Retinal pigment epithelial cell (primary cell): ENCODE data around the gene ZDHHC19.
"Not testable (repeated sequence)": the region's sequence is repeated elsewhere in the genome, so short reads cannot be mapped to it uniquely, and the experiment has no call there.

Experiments used
- DNase-seq: peaks from one replicate; pipeline ENCODE4 v3.0.0-alpha.2; 2010; ENCODE audit warnings: low read depth
- H3K4me3 ChIP-seq: 2 replicates; pipeline ENCODE4 v1.5.1; 2011; ENCODE audit warnings: mild to moderate bottlenecking, low read length, control low read depth, moderate library complexity
- TF ChIP-seq, protein P1 (sequence below): conservative IDR thresholded peaks from 2 replicates; pipeline ENCODE4 v1.5.1; 2011; ENCODE audit warnings: low read depth, low read length, control low read depth, inconsistent platforms

Gene ZDHHC19

DNA sequence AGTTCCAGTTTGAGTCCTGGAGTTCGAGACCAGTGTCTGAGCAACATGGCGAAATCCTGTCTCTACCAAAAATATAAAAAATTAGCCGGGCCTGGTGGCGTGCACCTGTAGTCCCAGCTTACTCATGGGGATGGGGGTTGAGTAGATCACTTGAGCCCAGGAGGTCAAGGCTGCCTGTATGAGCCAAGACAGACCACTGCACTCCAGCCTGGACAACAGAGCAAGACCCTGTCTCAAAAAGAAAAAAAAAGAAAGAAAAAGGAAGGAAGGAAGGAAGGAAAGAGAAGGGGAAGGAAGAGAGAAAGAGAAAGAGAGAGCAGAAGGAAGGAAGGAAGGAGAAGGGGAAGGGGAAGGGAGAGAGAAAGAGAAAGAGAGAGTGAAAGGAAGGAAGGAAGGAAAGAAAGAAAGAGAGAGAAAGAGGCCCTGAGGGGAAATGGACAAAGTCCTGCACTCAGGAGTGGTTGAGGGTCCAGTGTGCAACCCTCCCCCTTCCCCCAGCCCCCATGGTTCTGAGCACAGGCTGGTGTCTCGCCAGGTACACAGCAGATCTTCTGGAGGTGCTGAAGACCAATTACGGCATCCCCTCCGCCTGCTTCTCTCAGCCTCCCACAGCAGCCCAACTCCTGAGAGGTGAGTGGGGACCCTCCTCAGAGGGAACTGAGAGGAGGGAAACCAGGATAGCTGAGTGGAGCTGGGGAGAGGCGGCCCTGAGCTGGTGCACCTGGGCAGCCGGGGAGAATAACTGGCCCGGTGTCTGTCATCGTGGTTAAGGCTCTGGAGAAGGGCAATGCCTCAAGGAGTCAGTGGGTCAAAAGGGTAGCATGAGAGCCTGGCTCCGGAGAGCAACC, 6.3 kb upstream of the ZDHHC19 start:
- no peak for DNase-seq
- no peak overlapping the region for H3K4me3 ChIP-seq
- TF ChIP-seq, protein P1, sequence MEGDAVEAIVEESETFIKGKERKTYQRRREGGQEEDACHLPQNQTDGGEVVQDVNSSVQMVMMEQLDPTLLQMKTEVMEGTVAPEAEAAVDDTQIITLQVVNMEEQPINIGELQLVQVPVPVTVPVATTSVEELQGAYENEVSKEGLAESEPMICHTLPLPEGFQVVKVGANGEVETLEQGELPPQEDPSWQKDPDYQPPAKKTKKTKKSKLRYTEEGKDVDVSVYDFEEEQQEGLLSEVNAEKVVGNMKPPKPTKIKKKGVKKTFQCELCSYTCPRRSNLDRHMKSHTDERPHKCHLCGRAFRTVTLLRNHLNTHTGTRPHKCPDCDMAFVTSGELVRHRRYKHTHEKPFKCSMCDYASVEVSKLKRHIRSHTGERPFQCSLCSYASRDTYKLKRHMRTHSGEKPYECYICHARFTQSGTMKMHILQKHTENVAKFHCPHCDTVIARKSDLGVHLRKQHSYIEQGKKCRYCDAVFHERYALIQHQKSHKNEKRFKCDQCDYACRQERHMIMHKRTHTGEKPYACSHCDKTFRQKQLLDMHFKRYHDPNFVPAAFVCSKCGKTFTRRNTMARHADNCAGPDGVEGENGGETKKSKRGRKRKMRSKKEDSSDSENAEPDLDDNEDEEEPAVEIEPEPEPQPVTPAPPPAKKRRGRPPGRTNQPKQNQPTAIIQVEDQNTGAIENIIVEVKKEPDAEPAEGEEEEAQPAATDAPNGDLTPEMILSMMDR, result no peak

DNA sequence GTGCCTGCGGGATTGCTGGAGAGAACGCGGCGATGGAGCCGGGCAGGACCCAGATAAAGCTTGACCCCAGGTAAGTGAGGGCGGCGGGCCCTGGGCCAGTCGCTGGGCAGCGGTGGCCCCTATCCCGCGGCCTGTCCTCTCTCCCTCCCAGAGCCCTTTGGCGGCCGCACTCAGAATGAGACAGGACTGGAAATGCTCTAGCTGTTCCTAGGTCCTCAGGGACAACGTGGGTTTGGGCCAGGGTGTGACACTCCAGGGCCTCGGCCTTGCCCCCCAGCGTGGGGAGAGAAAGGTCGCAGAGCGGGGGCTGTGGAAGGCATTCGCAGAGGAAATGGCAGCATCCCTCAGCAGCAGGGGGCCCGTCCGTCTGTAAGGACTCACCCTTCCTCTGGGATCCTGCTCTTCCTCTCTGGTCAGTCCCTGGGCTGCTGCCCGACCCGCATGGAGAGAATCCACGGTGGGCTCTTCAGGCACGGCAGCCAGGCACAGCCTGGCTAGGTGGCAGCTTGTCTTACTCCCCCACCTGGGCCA, 5.5 kb upstream of the ZDHHC19 start:
- TF ChIP-seq, protein P1, result no peak
- no peak overlapping the region for H3K4me3 ChIP-seq
- DNase-seq, result no peak

DNA sequence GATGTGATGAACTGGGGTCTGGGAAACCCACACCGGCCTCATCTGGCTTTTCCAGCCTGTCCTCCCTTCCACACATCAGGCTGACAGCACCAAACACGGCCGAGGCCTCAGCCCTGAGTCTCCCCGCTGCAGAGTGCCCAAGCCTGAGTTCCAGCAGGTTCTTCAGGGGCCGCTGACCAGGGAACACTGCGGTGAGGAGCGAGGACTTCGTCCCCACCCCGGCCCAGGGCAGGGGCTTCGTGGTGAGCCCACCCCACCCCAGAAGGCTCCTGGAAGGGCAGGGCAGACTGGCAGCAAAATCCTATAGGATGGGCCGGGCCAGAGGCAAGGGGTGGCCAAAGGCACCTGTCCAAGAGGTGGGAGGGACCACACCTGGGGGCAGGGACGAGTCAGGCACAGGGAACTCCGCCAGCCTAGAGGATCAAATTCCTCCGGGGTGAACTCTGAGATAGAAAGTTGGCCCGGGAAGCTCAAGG, 4.9 kb upstream of the ZDHHC19 start, which contains the start of gene SLC51A:
Gene SLC51A, plus strand, starts transcription at position 446 of the 476 bp plus-strand sequence. CDS start 179 bp downstream, outside the sequence.
- no peak for DNase-seq
- H3K4me3 ChIP-seq, result no peak within 1 kb of the TSS
- TF ChIP-seq, protein P1, result no peak

DNA sequence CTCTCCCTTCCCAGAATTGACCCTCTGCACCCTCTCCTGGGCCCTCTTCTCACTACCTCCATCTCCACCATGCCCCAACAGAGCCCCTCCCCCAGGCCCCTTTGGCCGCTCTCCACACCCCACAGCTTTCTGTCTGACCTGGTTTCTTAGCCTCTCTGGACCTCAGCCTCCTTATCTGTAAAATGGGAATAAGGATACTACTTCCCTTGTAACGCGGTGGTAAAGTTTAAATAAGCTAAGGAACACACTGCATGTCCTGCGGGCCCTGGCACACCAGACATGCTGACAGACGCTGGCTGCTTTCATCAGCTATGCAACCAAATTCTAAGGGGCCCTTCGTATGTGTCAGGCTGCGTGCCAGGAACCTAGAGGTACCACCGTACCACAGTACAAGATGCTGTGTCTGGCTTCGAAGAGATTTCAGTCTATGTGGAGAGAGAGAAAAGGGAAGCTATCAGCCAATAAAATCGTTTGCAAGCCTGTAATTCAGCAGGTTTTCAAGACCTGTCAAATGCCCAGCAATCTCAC, 4.4 kb upstream of the ZDHHC19 start:
- TF ChIP-seq, protein P1, result no peak
- no peak overlapping the region for H3K4me3 ChIP-seq
- no peak for DNase-seq

DNA sequence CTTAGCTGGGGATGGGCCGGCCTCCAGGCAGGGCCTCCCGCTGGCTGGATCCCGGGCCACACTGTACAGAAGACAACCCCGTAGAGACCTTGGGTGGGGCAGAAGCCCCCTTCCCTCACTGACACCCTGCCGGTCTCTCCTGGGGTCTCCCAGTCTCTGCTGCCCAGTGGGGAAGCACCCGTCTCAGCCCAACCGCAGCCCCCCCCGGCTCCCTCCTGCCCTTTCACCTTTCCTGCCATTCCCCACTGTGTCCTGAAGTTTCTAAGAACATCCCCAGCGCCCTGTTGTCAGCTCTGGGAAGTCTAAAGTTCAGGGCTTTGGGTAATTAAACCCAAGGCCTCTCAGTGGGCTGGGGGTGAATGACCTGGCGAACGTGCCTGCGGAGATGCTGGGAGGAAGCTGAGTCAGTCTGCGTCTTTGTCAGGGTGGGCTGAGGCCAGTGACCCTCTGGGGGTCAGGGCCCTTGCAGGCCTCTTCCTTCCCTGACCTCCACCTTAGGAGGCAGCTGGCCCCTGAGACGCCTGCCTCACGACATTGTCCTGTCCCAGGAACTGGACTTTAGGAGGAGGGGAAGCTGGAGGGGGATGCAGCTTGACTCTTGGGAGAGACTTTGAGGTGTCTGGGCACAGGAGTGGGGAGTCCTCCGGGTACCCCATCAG, 3.7 kb upstream of the ZDHHC19 start:
- H3K4me3 ChIP-seq, result no peak overlapping the region
- no peak for DNase-seq
- TF ChIP-seq, protein P1, result no peak

DNA sequence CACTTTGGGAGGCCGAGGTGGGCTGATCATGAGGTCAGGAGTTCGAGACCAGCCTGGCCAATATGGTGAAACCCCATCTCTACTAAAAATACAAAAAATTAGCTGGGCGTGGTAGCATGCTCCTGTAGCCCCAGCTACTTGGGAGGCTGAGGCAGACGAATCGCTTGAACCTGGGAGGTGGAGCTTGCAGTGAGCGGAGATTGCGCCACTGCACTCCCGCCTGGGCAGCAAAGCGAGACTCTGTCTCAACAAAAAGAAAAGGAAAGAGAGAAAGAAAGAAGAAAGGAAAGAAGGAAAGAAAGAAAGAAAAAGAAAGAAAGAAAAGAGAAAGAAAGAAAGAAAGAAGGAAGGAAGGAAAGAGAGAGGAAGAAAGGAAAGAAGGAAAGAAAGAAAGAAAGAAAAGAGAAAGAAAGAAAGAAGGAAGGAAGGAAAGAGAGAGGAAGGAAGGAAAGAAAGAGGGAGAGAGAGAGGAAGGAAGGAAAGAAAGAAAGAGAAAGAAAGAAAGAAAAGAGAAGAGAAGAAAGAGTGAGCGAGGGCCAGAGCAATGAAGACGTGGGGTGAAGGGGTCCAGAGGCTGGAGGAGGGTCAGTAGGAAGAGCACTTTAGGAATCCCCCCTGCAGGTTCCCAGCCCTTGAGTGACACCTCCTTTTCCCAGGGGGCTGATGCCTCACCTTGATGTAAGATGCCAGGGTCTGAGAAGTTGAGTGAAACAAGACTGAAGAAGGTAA, 1.1 kb downstream of the ZDHHC19 start:
- not testable (repeated sequence) for H3K4me3 ChIP-seq, DNase-seq
